Measurements from ENCODE around the gene REC114. TPM values are rescaled to one million over a fixed set of nuclear protein-coding genes. Genes with fewer than 3 reads are reported as not detected.
A peak's percentile ranks its signal among the peaks of the same experiment; 100 is the strongest.
"Not testable (repeated sequence)": the region's sequence is repeated elsewhere in the genome, so short reads cannot be mapped to it uniquely, and the experiment has no call there.

Gene REC114
- total RNA-seq, 1 experiment from 2014 or later = not detected

DNA sequence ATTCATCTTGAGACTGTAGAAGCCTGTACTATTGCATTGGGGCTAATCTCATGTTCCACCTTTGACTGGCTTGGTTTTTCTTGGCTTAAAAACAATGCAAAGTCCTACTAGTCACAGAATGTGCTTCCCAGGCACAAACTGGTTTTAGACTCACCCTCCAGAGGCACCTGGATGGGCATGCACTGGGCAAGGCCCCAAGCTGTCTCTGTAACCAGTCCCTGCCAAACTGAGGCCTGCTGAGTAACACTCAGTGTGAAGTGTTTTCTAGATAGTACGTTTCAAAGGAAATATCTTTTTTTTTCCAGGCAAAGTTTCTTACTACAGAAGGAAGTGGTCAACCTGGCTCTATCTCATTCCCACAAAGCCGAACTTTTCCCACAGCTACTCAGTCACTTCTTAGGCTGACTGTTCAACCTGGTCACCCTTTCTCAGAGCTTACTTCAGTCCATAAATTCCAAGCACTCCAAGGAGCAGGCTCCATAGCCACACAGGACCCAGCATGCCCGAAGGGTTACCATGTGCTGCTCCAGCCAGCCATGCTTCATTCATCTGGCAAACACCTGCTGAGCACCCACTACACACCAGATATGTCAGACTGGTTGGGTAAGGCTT lies 132.8 kb downstream of the REC114 start:
- no peak for DNase-seq (ENCODE audit: low spot score)

DNA sequence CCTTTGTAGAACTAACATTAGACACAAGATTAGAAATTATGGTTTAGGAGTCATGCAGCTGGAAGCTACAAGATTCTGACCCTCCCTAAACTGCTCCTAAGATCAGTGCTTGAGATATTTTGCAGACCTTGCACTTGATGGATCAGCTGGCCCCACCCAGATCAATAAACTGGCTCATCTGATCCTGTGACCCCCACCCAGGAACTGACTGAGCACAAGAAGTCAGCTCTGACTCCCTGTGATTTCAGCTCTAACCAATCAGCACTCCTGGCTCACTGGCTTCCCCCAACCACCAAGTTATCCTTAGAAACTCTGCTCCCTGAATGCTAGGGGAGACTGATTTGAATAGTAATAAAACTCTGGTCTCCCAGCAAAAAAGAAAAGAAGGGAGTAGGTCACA lies 134.6 kb downstream of the REC114 start:
- DNase-seq (ENCODE audit: low spot score) = not testable (repeated sequence)

GRCh38 chr15:73578026-73578425 lies 135.1 kb downstream of the REC114 start:
- DNase-seq (ENCODE audit: low spot score) = no peak

DNA sequence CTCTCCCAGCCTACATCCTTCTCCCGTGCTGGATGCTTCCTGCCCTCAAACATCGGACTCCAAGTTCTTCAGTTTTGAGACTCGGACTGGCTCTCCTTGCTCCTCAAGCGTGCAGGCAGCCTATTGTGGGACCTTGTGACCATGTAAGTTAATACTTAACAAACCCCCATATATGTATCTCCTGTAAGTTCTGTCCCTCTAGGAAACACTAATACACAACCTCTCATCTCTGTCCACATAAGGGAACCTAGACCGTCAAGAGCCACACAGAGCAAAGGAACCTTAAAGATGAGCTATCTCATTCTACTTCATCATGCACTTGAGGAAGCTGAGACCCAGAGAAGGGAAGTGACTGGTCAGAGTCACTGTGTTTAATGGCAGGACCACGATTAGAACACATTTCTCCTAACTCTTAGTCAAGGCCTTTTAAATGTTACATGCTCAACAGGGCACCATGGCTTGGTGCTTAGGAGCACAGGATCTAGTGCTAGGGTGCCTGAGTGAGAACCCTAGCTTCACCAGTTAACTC lies 140.0 kb downstream of the REC114 start:
- DNase-seq (ENCODE audit: low spot score) = no peak

GRCh38 chr15:73583544-73583943 lies 140.6 kb downstream of the REC114 start:
- no peak for DNase-seq (ENCODE audit: low spot score)

- DNase-seq (ENCODE audit: low spot score) = no peak
Observed at GRCh38 chr15:73584699-73585420, 141.9 kb downstream of the REC114 start.

- no peak for DNase-seq (ENCODE audit: low spot score)
Observed at GRCh38 chr15:73585871-73586654, 143.1 kb downstream of the REC114 start.

- no peak for DNase-seq (ENCODE audit: low spot score)
Observed at GRCh38 chr15:73589766-73590165, 146.8 kb downstream of the REC114 start.

- no peak for DNase-seq (ENCODE audit: low spot score)
Observed at GRCh38 chr15:73590263-73590662, 147.3 kb downstream of the REC114 start.

GRCh38 chr15:73593304-73594074 lies 150.5 kb downstream of the REC114 start:
- DNase-seq (ENCODE audit: low spot score) = no peak

DNA sequence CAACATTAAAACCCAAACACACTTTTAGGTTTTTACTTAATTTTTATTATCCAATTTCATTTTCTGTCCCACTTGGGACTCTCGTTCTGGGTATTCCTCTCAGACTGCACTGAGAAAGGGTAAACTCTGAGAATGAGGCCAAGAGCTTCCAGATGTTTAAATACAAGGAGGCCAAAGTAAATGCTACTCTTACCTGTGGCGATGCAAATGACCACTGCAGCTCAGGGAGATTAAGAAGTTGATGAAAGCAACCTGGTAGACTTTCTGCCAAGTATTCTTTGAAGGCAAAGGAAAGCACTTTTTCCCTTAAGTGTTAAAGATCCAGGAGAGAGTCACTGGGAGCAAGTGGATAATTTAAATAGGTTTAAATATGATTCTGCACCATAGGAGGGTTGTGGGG lies 151.1 kb downstream of the REC114 start:
- no peak for DNase-seq (ENCODE audit: low spot score)

DNA sequence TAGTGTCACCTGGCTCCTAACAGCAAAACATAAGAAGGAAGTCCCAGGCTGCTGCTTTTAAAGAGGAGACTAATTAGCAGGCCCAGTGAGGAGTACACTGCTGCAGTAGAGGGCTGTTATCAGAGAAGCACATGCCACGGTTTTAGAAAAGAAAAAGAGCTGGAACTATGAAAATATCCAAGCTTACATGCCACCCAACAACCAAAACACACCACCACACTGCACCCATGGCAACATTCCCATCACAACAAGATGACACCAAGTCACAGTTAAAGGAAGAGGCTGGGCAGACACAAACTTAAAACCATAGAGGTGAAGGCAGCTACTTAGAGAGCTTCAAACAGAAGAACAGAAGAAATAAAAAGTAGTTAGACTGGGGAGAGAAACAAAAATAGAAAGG lies 153.2 kb downstream of the REC114 start:
- DNase-seq (ENCODE audit: low spot score) = no peak

GRCh38 chr15:73597036-73597638 lies 154.2 kb downstream of the REC114 start:
- no peak for DNase-seq (ENCODE audit: low spot score)

DNA sequence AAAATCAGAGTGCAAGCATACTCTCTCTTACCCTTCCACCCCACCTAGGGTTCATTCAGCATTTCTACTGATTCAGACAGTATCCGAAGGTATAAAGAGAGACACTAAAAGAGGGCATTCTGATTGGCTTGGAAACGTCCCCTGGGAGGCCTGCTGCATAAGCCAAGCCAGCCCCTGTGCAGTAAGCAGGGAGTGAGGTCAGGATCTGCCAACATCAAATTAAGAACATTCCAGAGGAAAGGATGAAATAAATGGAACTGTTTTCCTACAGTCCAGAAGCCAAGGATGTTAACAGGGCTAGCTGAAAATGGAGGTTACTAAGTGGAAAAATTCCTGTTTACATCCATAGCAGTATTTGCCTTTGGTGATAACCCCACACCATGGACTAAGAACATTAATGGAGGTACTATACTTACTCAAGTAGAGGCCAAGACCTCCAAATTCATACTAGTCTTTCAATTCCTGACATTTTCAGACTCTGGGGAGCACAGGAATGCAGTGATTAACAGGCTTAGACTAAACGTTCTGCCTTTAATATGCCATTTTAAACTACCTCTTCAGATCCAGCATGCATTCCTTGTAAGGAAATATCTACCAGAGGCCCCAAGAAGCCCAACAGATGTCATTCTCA lies 155.7 kb downstream of the REC114 start:
- DNase-seq (ENCODE audit: low spot score) = no peak

- peak; percentile 10 for DNase-seq (ENCODE audit: low spot score)
Observed at GRCh38 chr15:73599934-73600333, 157.0 kb downstream of the REC114 start.

DNA sequence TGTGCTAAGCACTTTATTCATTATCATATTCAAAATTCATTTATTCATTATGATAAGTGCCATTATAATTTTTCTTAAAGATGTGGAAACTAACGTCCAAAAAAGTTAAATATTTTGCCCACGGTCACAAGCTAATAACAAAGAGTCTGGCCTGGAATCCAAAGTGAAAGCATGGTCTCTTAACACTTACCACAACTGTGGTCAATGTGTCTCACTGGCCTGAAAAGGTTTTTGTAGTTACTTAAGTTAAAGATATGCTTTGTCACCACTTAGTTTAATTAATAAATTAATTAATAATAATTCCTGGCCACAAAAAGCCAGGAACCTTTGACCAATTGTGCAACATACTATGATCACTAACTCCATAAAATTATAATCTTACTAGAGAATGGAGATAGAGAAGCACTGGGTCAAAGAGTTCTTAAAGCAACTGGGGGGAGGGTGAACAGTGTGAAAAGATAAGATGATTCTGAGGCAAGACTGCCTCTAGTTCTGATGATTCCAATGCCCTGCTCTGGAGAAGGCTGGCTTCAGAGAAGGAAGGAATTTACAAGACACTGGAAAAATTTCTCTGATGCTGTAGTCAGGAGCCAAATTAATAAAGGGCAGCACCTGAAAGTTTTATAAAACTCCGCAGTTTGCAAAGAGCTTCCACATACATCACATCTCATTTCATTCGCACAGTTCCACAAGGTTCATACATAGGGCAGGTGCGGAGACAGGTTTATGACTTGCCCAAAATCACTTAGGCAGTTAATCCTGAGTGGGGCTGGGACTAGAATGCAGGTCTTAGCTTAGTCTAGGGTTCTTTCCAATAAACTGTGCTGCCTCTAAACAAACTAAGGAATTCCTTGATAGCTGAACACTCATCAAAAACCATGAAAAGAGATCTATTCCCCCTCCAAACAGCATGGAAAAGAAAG lies 157.7 kb downstream of the REC114 start:
- no peak for DNase-seq (ENCODE audit: low spot score)

DNA sequence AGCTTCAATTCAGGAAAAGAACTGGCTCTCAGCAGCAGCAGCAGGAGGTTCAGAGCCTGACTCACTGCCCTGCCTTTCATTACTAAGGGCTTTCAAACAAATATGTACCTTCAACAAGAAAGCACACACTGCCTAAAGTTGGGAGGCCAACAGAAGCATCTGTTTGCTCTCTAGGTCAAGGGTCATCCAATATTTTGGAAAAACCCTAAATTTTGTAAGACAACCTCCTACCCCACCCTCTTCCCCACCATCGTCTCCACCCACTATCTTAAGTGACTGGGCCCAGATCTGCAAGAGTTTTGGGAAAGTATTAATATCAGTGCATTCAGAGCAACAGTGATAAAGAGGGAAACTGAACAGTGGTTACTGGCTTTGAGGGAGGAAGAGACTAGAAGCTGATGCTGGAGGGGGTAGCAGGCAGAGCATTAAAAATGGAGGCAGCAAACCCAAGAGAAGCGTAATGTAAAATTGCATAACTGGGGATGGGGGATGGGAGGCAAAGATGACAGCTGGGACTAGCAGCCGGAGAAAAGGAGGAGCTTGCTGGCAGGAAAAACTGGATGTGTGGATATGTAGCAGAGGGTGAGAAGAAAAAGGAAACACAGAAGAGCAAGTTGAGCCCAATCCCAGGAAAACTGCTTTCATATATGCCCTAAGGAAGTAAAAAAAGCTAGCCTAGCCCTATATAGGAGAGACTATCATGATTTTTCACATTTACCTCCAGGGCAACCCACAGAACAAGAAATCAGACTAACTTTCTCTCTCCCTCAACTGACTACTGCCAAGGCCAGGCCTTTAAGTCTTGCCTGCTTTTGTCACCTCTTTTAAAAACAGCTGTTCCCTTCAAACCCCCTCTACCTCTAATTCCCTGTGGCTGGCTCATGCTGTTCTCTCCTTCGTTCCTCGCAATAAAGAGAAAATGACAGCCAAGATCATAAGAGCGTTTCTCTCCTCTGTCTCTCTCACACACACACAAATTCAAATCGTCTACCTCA lies 158.8 kb downstream of the REC114 start:
- DNase-seq (ENCODE audit: low spot score) = no peak

DNA sequence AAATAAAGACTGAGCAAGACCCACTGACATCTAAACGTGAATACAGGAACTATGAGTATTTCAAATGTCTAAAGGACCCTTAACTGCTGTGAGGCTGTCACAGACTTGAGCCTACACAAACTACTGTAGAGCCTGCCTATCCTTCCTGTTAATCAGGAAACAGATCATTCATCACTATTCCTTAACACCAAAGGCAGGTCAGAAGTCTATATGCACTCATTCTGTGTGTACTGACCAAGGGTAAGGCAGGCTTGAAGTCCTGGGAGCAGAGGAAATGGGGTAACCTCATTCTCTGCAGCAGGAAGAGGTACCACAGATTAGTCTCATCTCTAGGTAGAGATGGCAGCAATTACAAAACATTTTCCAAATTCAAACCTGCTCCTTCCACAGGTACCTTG lies 159.5 kb downstream of the REC114 start:
- DNase-seq (ENCODE audit: low spot score) = no peak

DNA sequence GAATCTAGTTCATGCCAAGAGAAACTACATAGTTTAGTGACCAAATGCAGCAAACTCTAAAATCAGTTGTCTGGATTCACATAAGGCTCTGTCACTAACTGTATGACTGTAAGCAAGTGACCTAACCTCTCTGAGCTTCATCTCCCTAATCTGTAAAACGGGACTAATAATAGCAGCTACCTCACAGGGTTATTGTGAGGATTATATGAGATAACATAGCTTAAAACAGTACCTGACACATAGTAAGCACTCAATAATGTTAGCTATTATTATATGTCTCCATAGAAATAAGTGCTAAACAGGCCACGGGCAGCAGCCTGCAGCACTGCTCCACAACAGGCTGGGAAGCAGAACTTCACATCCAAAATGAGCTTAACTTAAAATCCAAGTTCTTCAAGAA lies 160.0 kb downstream of the REC114 start:
- DNase-seq (ENCODE audit: low spot score) = no peak

All from H4 (cell line).